Stimulated activated CD4-positive, alpha-beta T cell treated with anti-CD3 and anti-CD28 coated beads, Interleukin-15, amount 100 ng/mL, for 1 hour (primary cell): Measurements from ENCODE around the gene ARHGAP25.
"Not testable (repeated sequence)": the region's sequence is repeated elsewhere in the genome, so short reads cannot be mapped to it uniquely, and the experiment has no call there.

Source experiments
- DNase-seq, 2 donors: peaks; one replicate each; pipeline ENCODE4 v3.0.0-alpha.2; 2020; ENCODE audit warnings: low read depth in 1 of 2, low spot score in 1 of 2

The ARHGAP25 gene

DNA sequence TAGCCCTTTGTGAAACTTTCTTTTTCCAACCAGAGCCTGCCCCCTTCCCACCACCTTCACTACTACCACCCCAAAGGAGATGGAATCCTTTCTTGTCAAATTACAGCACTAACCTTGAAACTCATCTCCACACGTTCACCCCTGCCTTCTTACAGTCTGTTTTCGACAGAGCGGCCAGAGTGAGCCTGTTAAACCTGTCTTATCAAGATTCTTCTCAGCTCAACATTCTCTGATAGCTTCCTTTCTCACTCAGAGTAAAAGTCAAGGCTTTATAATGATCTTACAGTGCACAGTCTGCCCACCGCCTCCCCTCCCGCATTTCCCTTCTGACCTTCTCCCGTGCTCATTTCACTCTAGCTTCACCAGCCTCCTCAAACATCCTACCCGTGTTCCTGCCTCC is 56.0 kb downstream of the ARHGAP25 start:
- DNase-seq = no peak

- DNase-seq = no peak
Observed at GRCh38 chr2:68791914-68792313, 57.3 kb downstream of the ARHGAP25 start.

DNA sequence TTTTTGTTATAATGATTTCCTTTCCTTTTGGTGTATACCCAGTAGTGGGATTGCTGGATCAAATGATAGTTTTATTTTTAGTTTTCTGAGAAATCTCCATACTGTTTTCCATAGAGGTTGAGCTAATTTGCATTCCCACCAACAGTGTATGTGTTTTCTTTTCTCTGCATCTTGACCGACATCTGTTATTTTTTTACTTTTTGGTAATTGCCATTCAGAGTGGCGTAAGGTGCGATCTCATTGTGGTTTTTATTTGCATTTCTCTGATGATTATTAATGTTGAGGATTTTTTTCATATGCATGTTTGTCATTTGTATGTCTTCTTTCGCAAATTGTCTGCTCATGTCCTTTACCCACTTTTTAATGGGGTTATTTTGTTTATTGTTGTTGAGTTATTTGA is 58.1 kb downstream of the ARHGAP25 start:
- DNase-seq = no peak

DNA sequence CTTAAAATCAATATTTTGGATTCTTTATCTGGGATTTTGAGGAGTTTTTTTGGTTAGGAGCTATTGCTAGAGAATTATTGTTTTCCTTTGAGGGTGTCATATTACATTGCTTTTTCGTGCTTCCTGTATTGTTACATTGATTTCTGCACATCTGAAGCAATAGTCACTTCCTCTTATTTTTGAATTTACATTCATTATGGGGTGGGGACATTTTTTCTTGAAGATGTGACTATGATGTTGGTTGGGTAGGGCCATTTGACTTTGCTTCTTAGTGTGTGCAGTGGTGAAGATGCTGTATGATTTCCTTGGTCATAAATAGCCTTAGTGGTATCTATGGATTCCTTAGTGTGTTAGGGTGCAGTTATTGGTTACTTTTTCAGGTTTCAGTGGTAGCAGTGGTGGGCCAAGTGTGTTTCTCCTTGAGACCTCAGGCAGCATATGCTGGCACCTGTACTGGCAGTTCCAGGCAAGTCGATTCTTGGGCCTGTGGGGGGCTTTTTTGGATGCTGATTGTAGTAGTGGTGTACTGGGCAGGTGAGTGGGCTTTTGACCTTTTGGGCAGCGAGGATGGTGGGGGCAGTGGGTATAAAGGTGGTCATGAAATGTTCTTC is 61.8 kb downstream of the ARHGAP25 start:
- no peak for DNase-seq

DNA sequence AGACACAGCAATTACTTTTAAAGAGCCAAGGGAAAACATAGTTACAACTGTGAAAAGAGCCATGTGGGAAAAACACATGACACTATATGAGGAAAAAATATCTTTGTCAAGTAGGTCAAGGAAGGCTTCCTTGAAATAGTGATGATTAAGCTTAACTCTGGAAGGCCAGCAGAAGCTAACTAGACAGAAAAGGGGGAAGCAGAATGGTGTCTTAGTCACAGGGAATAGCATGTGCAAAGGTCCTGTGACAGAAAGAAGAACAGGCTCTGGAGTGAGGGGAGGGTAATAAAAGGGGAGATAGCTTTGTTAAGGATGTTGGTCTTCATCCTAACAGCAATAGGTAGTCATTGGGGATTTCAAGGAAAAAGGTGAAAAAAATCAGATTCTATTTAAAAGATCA is 64.0 kb downstream of the ARHGAP25 start:
- DNase-seq = no peak

GRCh38 chr2:68799140-68800026 is 64.8 kb downstream of the ARHGAP25 start:
- DNase-seq = no peak

GRCh38 chr2:68800027-68800401 is 65.4 kb downstream of the ARHGAP25 start:
- no peak for DNase-seq

DNA sequence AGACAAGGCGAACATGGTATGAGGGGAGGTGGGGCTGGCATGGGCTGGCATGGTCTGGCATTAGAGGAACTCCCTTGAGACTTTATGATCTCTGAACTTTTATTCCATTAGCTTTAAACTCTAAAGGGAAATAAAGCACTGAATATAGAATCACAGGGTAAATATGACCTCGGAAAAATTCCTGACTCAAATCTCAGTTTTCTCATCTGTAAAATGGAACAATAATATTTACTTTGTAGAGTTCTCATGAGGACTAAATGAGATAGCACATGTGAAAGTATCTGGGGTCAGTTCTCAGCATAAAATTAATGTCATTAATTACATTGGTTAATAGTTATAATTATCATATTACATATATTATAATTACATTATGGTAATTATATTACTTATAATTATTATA is 65.9 kb downstream of the ARHGAP25 start:
- no peak for DNase-seq

DNA sequence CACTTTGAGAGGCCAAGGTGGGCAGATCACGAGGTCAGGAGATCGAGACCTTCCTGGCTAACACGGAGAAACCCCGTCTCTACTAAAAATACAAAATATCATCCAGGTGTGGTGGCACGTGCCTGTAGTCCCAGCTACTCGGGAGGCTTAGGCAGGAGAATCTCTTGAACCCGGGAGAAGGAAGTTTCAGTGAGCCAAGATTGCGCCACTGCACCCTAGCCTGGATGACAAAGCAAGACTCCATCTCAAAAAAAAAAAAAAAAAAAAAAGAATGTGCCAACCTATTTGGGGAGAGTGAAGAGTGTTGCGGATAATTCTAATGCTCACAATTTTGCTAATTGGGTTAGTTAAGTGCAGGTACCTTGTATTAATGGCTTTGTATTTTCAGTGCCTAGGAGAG is 67.5 kb downstream of the ARHGAP25 start:
- not testable (repeated sequence) for DNase-seq

- no peak for DNase-seq
Observed at GRCh38 chr2:68805025-68805424, 70.4 kb downstream of the ARHGAP25 start.

DNA sequence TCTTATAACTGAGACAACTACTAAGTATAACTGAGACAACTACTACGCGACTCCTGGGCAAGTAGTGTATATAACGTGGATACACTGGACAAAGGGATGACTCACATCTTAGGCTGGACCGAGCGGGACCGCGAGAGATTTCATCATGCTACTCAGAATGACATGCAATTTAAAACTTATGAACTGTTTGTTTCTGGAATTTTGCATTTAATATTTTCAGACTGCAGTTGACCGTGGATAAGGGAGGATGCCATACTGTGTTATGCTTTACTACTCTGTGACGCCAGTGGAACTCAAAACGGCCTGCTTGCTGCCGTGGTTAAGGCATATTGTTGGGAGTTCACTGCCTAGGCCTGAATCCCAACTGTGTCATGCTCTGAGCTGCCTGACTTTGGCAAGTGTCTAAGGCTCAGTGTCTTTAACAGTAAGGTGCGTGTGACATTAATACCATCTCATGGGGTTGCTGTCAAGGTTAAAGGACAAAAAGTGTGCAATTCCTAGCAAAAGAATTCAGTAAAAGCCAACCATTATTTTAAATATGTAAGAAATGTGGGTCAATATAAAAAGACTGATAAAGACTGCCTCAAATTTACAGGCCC is 72.0 kb downstream of the ARHGAP25 start:
- no peak for DNase-seq

GRCh38 chr2:68807821-68808266 is 73.2 kb downstream of the ARHGAP25 start:
- no peak for DNase-seq

- no peak for DNase-seq
Observed at GRCh38 chr2:68809324-68810240, 75.0 kb downstream of the ARHGAP25 start.

GRCh38 chr2:68811364-68811763 is 76.8 kb downstream of the ARHGAP25 start:
- no peak for DNase-seq

DNA sequence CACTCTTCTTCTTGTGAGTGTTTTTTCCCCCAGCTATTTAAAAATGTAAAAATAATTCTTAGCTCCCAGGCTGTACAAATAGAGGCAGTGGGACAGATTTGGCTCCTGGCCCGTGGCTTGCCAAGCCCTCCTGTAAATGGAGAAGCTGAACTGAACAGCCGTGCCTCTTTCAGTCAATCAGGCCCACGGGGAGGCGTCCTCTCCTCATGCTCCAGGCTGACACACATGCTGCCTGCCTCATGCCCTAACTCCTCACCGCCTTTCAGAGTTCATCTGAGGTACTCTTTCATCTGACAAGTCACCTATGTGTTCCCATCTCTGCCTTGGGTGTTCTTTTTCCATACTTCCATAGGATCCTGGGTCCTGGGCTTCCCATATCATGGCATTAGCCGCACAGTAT is 77.6 kb downstream of the ARHGAP25 start:
- DNase-seq = no peak

DNA sequence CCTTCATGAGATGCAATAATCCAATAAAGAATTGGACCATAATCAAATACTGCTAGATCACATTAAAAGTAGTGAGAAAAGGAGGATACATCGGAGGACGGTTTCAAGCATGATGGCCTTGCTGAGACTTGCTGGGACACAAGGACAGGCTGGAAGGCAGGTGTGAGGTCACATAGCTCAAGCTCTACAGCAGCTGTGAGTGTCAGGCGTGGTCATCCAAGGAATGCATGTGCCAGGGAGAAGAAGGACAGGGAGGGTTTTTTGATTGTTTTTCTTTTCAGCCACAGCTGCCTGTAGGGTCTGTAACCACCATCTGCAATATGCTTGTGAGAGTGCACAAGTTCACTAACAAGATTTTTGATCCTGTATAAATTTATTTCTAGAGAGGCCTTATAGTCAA is 79.0 kb downstream of the ARHGAP25 start:
- DNase-seq = no peak

- no peak for DNase-seq
Observed at GRCh38 chr2:68817306-68817705, 82.7 kb downstream of the ARHGAP25 start.

- DNase-seq = no peak
Observed at GRCh38 chr2:68819556-68819955, 84.9 kb downstream of the ARHGAP25 start.

GRCh38 chr2:68822207-68822872 is 87.7 kb downstream of the ARHGAP25 start:
- DNase-seq = no peak

GRCh38 chr2:68824831-68825230 is 90.2 kb downstream of the ARHGAP25 start:
- DNase-seq = no peak

DNA sequence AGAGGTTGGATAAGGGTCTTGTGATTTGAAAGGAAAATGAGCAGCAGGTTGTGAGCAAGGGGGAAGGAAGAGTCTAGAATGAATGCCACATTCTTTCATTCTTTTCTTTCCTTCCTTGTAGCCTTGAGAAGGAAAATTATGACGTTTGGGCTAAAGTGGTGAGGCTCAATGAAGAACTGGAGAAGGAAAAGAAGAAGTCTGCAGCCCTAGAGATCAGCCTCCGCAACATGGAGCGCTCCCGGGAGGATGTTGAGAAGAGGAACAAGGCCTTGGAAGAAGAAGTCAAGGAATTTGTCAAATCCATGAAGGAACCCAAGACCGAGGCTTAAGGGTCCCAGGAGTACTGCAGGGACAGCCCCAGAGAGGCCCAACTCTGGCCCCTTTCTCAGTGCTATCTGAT is 91.3 kb downstream of the ARHGAP25 start:
- DNase-seq = no peak
